ENCODE results near the gene WFIKKN1.

- TF ChIP-seq CTCF (IDR thresholded peaks at IDR 0.05; ENCODE audit: low read depth, low read length) (no peak), EZH2phosphoT487 (IDR thresholded peaks at IDR 0.05; ENCODE audit: low read depth) (no peak)
Measured at GRCh38 chr16:595094-595528, 35.7 kb upstream of the WFIKKN1 start.
